GF-D8 (cell line): ENCODE measurements around the gene ARFGEF3.
"Not testable (repeated sequence)": the region's sequence is repeated elsewhere in the genome, so short reads cannot be mapped to it uniquely, and the experiment has no call there.

Experiments
- DNase-seq: peaks from one replicate; lab custom pipeline; 2025; lab: John Stamatoyannopoulos, UW

Gene ARFGEF3

DNA sequence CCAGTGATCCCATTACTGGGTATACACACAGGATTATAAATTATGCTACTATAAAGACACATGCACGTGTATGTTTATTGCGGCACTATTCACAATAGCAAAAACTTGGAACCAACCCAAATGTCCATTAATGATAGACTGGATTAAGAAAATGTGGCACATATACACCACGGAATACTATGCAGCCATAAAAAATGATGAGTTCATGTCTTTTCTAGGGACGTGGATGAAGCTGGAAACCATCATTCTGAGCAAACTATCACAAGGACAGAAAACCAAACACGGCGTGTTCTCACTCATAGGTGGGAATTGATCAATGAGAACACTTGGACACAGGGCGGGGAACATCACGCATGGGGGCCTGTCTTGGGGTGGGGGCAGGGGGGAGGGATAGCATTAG is 206.9 kb downstream of the ARFGEF3 start:
- DNase-seq: not testable (repeated sequence)

DNA sequence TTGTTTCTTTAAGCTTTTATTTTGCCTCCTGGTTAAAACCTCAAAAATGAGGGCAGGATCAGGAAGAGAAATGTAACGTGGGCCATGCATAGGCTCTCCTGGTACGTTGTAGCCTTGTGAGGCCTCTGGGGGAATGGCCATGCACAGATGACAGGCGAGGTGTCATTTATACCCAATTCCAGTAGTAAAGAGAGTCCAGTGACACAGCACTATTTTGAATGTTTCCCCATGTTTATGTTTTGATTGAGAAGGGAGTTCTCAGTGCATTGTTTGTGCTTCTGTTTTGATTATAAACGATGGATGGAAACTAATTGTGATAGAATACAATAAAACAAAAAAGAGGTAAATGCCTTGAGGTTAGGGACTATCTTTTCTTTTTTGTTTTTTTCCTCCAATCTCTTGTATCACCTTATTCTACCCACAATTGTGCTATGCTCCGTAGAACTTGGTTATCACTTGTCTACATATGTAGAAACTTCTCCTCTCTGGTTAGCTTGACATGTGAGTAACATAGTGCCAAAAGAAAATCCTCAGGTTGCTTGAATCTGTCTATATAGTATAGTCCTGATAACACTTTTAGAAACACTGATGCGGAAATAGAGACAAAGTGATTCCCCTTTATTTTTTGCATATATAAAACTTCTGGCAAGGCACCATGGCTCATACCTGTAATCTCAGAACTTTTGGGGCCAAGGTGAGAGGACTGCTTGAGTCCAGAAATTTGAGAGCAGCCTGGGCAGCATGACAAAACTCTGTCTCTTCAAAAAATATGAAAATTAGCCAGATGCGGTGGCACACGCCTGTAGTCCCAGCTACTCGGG is 209.1 kb downstream of the ARFGEF3 start:
- no peak for DNase-seq

DNA sequence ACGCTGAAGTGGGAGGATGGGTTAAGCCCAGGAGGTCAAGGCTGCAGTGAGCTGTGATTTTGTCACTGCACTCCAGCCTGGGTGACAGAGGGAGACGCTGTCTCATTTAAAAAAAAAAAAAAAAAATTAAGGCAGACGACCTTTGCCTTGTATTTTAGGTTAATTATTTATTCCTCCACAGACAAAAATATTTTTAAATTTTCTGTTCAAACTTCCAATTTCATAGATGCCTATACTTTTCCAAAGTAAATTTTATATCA is 209.6 kb downstream of the ARFGEF3 start:
- DNase-seq: no peak

DNA sequence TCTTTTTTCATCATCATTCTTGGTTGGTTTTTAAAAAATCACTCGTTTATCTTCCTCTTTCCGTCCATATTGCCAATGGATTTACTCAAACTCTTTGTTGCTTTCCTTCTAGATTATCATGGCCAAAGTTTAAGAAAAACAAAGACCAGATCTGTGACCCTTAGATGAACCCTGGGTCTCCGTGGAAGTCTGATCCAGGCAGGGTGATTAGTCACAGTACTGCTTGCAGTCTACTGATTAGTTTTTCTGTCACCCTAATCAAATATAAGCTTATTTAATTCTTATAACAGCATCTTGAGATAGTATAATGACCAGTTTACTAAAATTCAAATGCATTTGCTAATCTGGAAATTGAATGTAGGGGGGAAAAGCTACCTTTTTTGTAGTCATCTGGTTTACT is 210.0 kb downstream of the ARFGEF3 start:
- no peak for DNase-seq

DNA sequence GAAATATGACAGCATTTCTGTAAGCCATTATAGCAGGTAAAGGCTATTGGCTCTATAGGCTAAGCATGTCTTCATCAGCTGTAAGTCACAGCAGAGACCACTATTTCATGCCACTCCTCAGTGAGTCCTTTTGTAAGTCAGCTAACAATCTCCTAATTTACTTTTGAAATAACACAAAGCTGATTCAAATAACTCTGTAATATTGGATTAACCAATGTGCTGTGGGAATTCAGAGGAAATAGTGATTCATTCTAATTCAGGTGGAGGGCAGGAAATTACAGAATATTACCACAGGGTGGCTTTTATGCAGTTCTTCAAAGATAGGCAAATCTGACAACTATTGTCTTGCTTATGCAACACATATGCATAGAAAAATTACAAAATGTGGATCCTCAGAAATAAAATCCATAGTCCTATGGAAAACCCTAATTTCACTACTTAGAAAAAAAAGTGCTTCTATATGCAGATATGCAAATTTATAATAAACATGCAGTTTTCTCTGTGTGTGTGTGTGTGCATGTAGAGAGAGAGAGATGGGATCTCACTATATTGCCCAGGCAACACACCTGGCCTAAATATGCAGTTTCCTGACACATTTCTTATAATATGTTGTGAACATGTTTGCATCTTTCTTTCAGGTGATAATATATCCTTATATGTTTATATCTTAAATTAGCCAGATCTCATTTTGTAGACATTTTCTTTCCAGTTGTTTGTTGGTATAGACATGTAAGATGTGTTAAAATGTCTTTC is 211.1 kb downstream of the ARFGEF3 start:
- DNase-seq: no peak

DNA sequence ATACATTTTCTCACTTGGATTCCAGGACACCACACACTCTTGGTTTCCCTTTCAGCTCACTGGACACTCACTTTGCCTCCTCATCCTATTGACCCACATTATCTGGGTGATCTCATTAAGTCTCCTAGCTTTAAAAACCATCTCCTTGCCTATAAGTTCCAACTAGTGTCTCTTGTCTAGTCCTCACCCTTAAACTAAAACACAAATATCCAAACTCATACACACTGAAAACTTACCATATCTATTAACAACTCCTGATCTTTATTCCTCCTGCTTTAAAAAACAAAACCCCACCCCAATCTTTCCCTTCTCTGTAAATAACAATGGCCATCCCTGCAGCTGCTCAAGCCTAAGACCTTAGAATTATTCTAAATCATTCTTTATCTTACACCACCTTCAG is 212.5 kb downstream of the ARFGEF3 start:
- DNase-seq: no peak

DNA sequence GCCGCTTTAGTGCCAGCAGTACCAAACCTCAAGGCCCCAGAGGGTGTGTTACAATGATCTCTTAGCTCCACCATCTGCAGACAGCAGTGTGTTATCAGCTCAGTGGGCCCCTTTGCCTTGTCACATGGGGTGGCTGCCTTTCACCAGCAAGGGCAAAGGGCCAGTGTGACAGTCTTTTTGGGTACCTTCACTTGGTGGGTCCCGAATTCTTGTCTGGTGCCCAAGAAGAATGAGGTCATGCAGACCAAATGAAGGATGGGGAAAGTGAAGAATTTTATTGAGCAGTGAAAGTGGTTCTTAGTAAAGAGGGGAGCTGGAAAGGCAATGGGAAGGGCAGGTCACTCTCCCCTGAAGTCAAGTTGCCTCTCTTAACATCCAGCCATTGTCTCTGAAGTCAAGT is 213.1 kb downstream of the ARFGEF3 start:
- DNase-seq: no peak

DNA sequence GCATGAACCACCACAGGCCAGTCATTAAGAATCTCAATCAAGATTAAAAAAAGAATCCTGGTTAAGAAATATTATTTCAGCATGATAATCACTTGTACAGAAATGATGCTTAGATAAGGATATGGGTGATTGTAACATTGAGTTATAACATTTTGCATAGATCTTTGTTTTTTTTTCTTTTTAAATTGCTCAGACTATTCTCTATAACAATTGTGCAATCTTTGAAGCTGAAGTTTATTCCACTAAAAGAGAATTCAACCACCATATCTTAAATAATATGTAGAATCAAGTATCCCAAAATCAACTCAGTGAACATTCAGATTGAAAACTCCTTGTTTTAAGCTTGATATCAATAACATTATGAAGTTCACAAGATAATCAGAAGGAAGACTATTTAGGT is 215.3 kb downstream of the ARFGEF3 start:
- no peak for DNase-seq

DNA sequence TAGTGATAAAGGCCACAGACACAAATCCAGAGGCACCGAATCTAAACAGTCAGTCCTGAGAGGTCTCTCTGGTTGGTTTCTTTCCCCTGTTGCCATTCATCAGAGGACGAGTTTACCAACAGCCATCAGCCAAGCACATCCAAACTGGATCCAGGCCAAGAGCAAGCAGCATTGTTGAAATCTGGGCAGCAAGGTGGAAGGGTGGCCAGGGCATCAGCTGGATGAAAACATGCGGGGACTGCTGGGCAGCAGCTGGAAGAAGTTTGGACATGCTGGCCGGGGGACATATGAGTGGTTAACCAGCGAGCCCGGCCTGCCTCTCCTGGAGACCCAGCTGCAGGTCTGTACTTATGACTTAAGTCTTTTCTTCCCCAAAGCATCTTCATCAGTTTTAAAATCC is 216.1 kb downstream of the ARFGEF3 start, which contains the start of gene SMIM28:
Gene SMIM28 (plus strand): TSS at position 62 of the 400 bp plus-strand sequence. CDS start 168 bp downstream, at position 230.
- DNase-seq: no peak

DNA sequence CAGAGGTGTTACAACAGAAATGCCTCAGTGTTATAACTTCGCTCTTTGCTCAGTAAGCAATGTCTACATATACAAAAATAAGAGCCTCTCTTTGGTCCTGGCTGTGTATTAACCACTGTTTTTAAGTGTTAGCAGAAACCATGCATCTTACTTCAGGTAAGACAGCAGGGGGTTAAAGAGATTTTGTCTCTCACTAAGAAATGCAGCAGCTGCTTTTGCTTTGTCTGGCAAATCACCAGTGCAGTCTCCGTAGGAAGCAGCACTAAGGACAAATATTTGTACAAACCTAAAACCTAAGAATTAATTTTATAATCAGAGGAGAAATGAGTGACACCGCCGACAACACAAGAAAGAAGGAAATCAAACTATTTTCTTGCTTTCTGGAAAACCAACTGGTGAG is 216.7 kb downstream of the ARFGEF3 start:
- no peak for DNase-seq

DNA sequence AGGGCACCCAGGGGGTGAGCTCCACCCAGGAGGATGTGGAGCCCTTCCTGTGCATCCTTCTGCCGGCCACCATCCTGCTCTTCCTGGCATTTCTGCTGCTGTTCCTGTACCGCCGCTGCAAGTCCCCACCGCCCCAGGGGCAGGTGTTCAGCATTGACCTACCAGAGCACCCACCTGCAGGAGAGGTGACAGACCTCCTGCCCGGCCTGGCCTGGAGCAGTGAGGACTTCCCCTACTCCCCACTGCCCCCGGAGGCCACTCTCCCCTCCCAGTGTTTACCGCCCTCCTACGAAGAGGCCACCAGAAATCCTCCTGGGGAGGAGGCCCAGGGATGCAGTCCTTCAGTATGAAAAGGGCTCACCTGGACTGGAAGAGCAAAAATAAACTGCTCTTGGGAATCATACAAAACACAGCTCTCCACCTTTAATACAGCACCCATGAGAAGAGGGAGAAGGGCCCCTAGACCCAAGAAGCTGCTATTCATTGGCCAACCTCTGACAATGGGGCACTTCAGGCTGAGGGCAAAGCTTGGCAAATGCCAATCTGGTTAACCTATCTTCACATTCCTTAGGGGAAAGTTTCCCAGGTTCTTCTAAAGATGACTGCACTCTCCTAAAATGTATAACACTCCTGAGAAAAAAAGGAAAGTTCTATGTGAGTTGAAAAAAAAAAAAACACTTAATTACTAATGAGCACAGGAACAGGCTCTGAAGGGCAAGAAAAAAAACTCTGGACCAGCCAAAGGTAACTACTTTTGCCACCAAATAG is 220.9 kb downstream of the ARFGEF3 start:
- no peak for DNase-seq

DNA sequence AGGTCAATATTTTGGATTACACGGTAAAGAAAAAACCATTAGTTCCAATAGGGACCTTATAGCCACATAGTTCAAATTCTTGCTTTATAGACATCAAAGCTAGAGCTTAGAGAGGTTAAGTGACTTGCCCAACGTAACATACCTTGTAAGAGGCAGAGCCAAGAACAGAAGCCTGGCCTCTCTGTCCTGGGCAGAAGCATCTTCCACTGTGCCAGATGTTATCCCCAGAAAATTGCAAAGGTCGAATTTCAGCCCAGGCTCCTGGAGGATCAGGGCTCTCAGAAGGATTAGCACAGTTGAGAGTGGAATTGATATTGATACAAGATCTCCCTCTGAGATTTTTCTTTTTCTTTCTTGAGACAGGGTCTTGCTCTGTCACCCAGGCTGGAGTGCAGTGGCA is 222.0 kb downstream of the ARFGEF3 start:
- DNase-seq: no peak

DNA sequence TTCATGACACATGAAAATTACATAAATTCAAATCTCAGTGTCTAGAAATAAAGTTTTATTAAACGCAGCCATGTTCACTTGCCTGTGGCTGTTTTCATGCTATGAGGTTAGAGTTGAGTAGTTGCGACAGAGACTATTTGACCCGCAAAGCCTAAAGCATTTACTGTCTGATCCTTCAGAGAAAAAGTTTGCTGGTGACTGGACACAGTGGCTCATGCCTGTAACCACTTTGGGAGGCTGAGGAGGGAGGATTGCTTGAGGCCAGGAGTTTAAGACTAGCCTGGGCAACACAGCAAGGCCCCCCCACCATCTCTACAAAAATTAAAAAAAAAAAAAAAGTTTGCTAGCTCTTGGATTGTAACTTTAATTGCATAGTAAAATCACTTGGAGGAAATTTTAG is 225.2 kb downstream of the ARFGEF3 start:
- DNase-seq: no peak

DNA sequence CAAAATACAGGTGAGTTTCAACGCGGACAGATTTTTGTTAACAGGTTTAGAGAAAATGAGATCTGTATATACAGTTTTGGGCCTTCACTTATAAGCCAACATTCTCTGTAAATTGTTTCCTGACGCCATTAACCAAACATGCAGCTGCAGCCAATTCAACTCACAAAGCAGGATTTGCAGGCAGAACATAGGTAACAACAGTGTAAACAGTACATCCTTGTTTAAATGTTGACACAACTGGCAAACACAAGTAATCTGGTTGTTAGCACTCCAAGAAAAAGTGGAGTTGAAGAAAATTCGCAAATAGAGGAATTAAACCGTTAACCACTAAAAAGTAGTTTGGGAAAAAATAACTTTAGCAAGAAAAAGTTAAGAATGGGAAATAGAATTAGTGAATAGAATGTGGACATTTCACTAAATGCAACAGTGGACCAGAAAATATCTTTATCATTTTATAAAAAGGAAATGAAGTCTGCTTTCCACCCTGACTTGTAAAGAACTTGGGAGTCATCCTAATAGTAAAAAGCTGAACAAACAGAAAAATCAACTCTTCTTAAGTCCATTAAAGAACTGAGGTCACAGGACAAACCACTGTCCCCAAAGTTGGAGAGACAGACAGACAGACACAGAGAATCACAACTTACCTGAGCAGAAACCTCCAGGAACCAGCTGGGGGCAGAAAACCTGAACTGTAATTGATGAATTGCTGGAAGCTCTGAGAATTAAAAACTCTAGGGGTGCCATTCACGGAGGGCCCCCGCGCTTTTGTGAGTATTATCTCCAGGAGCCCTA is 226.0 kb downstream of the ARFGEF3 start:
- no peak for DNase-seq

DNA sequence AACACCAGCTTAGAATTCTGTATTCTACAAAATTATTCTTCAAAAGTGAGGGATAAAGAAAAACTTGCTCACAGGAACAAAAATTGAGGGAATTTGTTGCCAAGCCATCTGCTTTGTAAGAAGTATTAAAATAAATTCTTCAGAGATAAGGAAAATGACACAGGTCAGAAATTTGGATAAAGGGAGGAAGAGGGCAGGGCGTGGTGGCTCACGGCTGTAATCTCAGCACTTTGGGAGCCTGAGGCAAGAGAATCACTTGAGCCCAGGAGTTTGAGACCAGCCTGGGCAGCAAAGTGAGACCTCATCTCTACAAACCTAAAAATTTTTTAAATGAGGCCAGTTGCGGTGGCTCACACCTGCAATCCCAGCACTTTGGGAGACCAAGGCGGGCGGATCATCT is 227.8 kb downstream of the ARFGEF3 start:
- no peak for DNase-seq
